Activated CD4-positive, alpha-beta T cell treated with anti-CD3 and anti-CD28 coated beads, Interleukin-2, amount 10 ng/mL, durations not matched to agents 24 days and 14 days (primary cell): ENCODE data around the gene ZNF878. TPM values are rescaled to one million over a fixed set of nuclear protein-coding genes. Genes with fewer than 3 reads are reported as not detected.

ENCODE experiments used
- DNase-seq: peaks from one replicate; pipeline ENCODE4 v3.0.0; 2022
- H3K27ac Mint-ChIP-seq: one replicate; pipeline ENCODE4 v1.8.0; 2022; ENCODE audit warnings: mild to moderate bottlenecking, mixed read lengths
- H3K27me3 Mint-ChIP-seq: one replicate; pipeline ENCODE4 v1.8.0; 2022; ENCODE audit warnings: mixed read lengths
- H3K36me3 Mint-ChIP-seq: one replicate; pipeline ENCODE4 v1.8.0; 2022; ENCODE audit warnings: low read depth, mild to moderate bottlenecking, mixed read lengths
- H3K4me1 Mint-ChIP-seq: one replicate; pipeline ENCODE4 v1.8.0; 2021; ENCODE audit warnings: mixed read lengths
- H3K4me3 Mint-ChIP-seq: one replicate; pipeline ENCODE4 v1.8.0; 2022; ENCODE audit warnings: mild to moderate bottlenecking, moderate library complexity, mixed read lengths
- H3K9me3 Mint-ChIP-seq: one replicate; pipeline ENCODE4 v1.8.0; 2021; ENCODE audit warnings: mixed read lengths
- intact Hi-C: fragments of 100-400 bp; cut with micrococcal nuclease; formaldehyde crosslinking; loops from one replicate; pipeline ENCODE4 v1.15.1; 2023
- total RNA-seq: library from RNA; stranded (reverse); gene quantifications from 2 replicates; pipeline ENCODE4 v1.2.3, GENCODE V29; 2022

ZNF878 gene
- total RNA-seq, 1 donor from 2014 or later = 0.49 TPM

DNA sequence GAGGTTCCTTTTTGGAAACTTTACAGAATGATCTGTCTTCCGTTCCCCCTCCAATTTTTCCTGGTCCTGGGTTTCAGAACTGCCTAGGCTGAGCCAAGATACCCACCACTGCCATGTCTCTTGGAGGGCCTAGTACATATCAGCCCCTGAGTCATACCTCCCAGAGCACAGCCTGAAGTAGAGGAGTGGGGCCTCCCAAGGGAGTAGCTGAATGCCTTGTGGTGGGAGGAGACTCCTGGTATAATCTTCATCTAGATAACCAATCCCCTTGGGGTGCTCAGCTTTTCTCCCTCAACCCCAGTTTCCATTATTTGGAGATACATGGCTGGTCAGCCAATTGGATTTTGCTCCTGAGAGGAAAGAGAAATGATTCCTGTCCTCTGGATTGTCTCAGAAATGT is 57.6 kb downstream of the ZNF878 start:
- H3K9me3 Mint-ChIP-seq = peaks cover 14% of the 10 kb centered on the region

More for the DNA sequence above, 57.6 kb downstream of the ZNF878 start:
- intact Hi-C loops = no loop called here
- Mint-ChIP-seq H3K4me3 (no peak overlapping the region), H3K36me3 (peaks cover 47% of the 10 kb centered on the region), H3K4me1 (peaks cover 16% of the 10 kb centered on the region), H3K27me3 (no peaks in the 10 kb centered on the region), H3K27ac (no peak overlapping the region)
- no peak for DNase-seq

Other genes with a start within 250 kb of the ZNF878 start
- gene ZNF440, start 238.7 kb downstream of the ZNF878 start, total RNA-seq = 7.4 and 10.5 TPM in 2 replicates
- gene ZNF439, start 204.2 kb downstream of the ZNF878 start, total RNA-seq = 3.3 and 3.9 TPM in 2 replicates
- gene ZNF69, start 165.2 kb downstream of the ZNF878 start, total RNA-seq = 0.21 and 0.40 TPM in 2 replicates
- 12.6 and 13.4 TPM in 2 replicates for gene ZNF700, start 127.9 kb downstream of the ZNF878 start, total RNA-seq
- gene ZNF763, start 87.9 kb downstream of the ZNF878 start, total RNA-seq = 0.31 and 0.51 TPM in 2 replicates
- 0.14 and 0.21 TPM in 2 replicates for gene ZNF433, start 17.3 kb downstream of the ZNF878 start, total RNA-seq
- 0.59 and 0.93 TPM in 2 replicates for gene ZNF844, start 11.8 kb upstream of the ZNF878 start, total RNA-seq
- gene ZNF20, start 87.4 kb upstream of the ZNF878 start, total RNA-seq = 2.0 and 2.1 TPM in 2 replicates
- gene ZNF625, start 103.8 kb upstream of the ZNF878 start, total RNA-seq = 3.0 and 3.7 TPM in 2 replicates
- gene ZNF136, start 110.1 kb upstream of the ZNF878 start, total RNA-seq = 9.4 and 10.3 TPM in 2 replicates
- gene ZNF44, start 241.9 kb upstream of the ZNF878 start, total RNA-seq = 8.4 TPM in 2 replicates